ENCODE results near the gene DIAPH1. TPM values are rescaled to one million over a fixed set of nuclear protein-coding genes. Genes with fewer than 3 reads are reported as not detected.
A peak's percentile ranks its signal among the peaks of the same experiment; 100 is the strongest.

DIAPH1 gene
- total RNA-seq, 1 experiment from 2014 or later, result 117 TPM

DNA sequence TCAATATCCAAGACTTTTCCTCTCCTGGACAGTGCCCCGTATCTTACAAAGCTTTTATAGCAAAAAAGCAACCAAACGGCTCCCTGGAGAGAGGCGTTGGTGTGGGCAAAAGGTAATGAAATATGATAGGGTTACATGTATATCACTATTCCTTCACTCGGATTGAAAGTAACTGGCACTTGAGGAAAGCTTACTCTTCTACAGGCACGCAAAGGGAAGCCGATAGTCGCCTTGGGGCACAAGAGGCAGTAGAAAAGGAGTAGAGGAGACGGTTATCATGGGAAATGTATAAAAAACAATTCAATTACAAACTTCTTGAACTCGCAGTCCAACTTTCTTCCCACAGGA, 1.1 kb downstream of the DIAPH1 start:
- H3K4me3 Mint-ChIP-seq, result peak overlapping the region; percentile 91 to 98
- H4K8ac ChIP-seq (replicated peaks; ENCODE audit: insufficient read length, low read depth, low read length), result no peak overlapping the region
- H3K4me1 ChIP-seq (ENCODE audit: insufficient read depth, low read length), result peaks cover 2% of the 10 kb centered on the region
- no CpG with 5 or more reads among the region's 9 CpGs for WGBS (ENCODE audit: extremely low coverage, insufficient read length, low lambda C conversion rate)
- H3K27ac Mint-ChIP-seq, result peak overlapping the region; percentile 96 to 99 (median 96)
- no peak overlapping the region for H2BK12ac ChIP-seq (ENCODE audit: insufficient read length, low read depth, low read length)
- peaks cover 3 to 24% (median 17%) of the 10 kb centered on the region in 3 experiments; a peak in 5 of 7 replicates for H3K36me3 Mint-ChIP-seq (ENCODE audit: insufficient read depth in 1 of 3, low read depth in 3 of 3)
- no peak overlapping the region for H2BK5ac ChIP-seq (ENCODE audit: insufficient read length, low read length)
- no peak overlapping the region for H4K91ac ChIP-seq (ENCODE audit: insufficient read length, low read depth, low read length)
- no peaks in the 10 kb centered on the region for H4K20me1 ChIP-seq (ENCODE audit: control insufficient read depth, insufficient read depth, insufficient read length)
- no peak overlapping the region for H2BK20ac ChIP-seq (ENCODE audit: low read depth, low read length, poor library complexity, severe bottlenecking)
- H3T11ph ChIP-seq (ENCODE audit: low read length), result no peak overlapping the region
- no peak overlapping the region for H2BK15ac ChIP-seq (ENCODE audit: low read depth, low read length)
- no peaks in the 10 kb centered on the region for H3K9me3 ChIP-seq (ENCODE audit: control insufficient read depth, low read depth, low read length)
- no peak overlapping the region for H3K14ac ChIP-seq (ENCODE audit: insufficient read depth, low read length)
- no peak overlapping the region for H3K4ac ChIP-seq (ENCODE audit: low read depth, low read length)
- H3K23me2 ChIP-seq (ENCODE audit: insufficient read length, low read depth, low read length, poor library complexity, severe bottlenecking), result no peaks in the 10 kb centered on the region
- H3K18ac ChIP-seq (ENCODE audit: insufficient read length, low read depth, low read length), result no peak overlapping the region
- no peak overlapping the region for H4K5ac ChIP-seq (ENCODE audit: insufficient read length, low read depth, low read length)
- H3K56ac ChIP-seq (ENCODE audit: insufficient read length, low read depth, low read length), result no peak overlapping the region
- H3K79me1 ChIP-seq (ENCODE audit: insufficient read depth, low read depth, low read length, poor library complexity, severe bottlenecking), result no peaks in the 10 kb centered on the region
- H3K27me3 Mint-ChIP-seq (ENCODE audit: low read depth), result no peaks in the 10 kb centered on the region
- H3K4me2 ChIP-seq (ENCODE audit: insufficient read depth, insufficient read length, low read length), result peak overlapping the region; percentile 86
- peak overlapping the region; percentile 52 for H3K9ac ChIP-seq (ENCODE audit: extremely low read depth, insufficient read length, low read length)
- H3K27me3 ChIP-seq (ENCODE audit: insufficient read depth, low read length), result no peaks in the 10 kb centered on the region
- no peak for TF ChIP-seq CTCF (conservative IDR thresholded peaks at IDR 0.05)
- no peak overlapping the region for H2AFZ ChIP-seq (ENCODE audit: low read length)
- no peak overlapping the region for H2BK120ac ChIP-seq (ENCODE audit: low read depth, low read length, poor library complexity, severe bottlenecking)
- no peak overlapping the region for H2AK5ac ChIP-seq (ENCODE audit: insufficient read length, low read length)
- H3K4me1 Mint-ChIP-seq, result peaks cover 39 to 45% of the 10 kb centered on the region in 2 experiments
- DNase-seq, result no peak
- H3K79me2 ChIP-seq (ENCODE audit: insufficient read depth, low read length), result peaks cover 15% of the 10 kb centered on the region; the same call in 1 of the 2 replicates
- H3K9me3 Mint-ChIP-seq, result peaks cover 0 to 3% of the 10 kb centered on the region in 2 experiments; a peak in 1 of 5 replicates
- H3K23ac ChIP-seq (ENCODE audit: insufficient read length, low read depth, low read length), result no peak overlapping the region
- H3K27ac ChIP-seq (ENCODE audit: insufficient read length, low read depth, low read length), result no peak overlapping the region

Measured in H9 (cell line).